GM18867 (cell line): ENCODE results near the gene ATP5PD.

ENCODE experiments used
- ATAC-seq: cut with Tn5 transposase; IDR thresholded peaks from one replicate; pipeline ENCODE4 v1.9.1; 2021; ENCODE audit warnings: mild to moderate bottlenecking, moderate library complexity; ENCODE audit not compliant: unreplicated experiment

The ATP5PD gene

GRCh38 chr17:75046407-75047289 is at the start of gene ATP5PD, which contains the start of gene KCTD2:
ATP5PD (minus strand) TSS chr17:75046969; CDS start chr17:75042650, 4,319 bp downstream.
KCTD2 (plus strand) TSS chr17:75047225; CDS start chr17:75047251, 26 bp downstream.
- ATAC-seq, result peak; percentile 92

DNA sequence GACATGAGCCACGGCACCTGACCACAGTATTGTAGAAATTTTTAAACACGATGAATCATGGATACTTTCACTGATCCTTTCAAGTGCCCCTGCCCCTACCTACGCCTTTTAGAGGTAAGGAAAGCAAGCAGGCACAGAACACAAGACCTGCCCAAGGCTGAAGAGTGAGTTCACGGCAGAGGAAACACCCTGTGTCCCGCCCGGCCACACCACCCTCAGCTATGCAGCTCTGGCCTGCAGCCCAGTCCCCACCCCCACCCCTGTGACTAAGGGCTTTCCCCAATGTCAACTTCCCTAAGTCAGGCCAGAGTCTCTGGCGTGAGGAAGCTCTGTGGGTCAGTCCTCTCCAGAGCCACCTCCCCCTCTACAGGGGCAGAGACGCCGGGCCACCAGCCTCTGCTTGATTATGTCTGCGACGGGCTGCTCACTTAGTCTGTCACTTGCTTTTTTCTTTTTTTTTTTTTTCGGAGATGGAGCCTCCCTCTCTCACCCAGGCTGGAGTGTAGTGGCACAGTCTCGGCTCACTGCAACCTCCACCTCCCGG is 49.4 kb upstream of the ATP5PD start:
- no peak for ATAC-seq

GRCh38 chr17:75094871-75095399 is 48.2 kb upstream of the ATP5PD start:
- no peak for ATAC-seq

DNA sequence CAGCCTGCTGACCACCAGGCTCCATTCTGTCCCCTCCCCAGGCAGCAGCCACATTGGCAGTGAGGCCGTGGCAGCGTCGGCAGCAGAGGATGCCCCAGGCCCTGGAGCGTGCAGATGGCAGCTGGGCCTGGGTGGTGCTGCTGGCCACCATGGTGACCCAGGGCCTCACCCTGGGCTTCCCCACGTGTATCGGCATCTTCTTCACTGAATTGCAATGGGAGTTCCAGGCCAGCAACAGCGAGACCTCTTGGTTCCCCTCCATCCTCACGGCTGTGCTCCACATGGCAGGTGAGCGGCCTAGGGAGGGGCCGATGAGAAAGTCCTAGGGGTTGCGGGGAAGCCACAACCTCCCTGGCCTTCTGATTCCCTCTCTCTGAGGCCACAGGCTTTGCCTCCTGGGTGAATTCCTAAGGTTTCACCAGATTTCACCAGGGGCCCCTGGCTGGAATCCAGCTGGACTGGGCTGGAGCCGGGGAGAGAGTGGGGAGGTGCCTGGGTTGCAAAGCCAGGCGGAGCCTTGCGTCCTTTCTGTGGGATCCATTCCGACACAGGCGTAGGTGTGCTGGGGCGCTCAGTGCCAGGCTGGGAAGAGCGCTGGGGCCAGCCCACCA is 46.9 kb upstream of the ATP5PD start:
- ATAC-seq, result no peak

DNA sequence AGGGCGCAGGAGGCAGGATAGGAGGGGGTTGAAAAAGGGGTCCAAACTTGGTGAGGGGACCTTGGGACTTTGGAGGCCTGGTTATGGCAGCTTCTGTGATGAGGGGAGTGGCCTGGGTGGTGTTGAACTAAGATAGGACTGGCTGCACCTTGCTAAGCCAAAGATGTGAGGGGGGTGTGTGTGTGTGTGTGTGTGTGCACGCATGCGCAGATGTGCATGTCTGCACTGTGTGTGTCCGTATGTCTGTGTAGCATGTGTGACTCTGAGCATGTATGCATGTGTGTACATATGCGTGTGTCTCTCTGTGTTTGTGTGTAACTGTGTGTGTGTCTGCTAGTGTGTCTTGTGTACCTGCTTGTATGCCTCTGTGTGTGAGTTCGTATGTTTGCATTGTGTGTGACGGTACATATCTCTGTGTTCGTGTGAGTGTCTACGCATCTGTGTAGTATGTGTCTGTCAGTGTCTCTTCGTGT is 45.1 kb upstream of the ATP5PD start:
- ATAC-seq, result no peak

- ATAC-seq, result no peak
Measured at GRCh38 chr17:75090871-75091854, 44.4 kb upstream of the ATP5PD start.

GRCh38 chr17:75088465-75089417 is 42.0 kb upstream of the ATP5PD start:
- no peak for ATAC-seq

- no peak for ATAC-seq
Measured at GRCh38 chr17:75087558-75088453, 41.0 kb upstream of the ATP5PD start, which contains the start of gene SLC16A5. SLC16A5 (plus strand) TSS chr17:75087954; CDS start chr17:75093637, 5,683 bp downstream.

GRCh38 chr17:75087182-75087557 is 40.4 kb upstream of the ATP5PD start:
- ATAC-seq, result no peak

DNA sequence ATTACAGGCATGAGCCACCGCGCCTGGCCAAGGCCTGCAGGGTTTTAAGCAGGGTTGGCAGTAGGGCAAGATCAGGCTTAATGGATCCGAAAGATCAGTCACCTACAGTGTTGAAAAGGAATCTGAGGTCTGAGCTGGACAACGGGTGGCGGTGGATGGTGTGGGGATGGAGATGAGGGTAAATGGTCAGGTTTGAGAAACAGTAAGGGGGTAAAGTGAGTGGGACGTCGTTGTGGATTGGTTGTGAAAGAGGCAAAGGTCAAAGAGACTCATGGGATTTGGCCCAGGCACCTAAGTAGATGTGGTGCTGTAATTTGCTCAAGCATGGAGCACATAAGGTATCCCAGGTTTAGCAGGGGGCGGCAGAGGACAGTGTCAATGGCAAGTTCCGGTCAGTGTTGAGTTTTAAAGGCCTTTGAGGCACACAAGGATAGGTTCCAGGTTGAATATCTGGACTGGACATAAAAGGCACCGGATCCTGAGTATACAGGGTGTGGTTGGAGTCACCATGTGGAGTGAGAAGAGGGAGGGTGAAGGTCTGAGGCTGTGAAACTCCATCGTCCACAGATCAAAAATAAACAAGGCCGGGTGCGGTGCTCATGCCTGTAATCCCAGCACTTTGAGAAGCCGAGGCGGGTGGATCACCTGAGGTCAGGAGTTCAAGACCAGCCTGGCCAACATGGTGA is 39.9 kb upstream of the ATP5PD start:
- ATAC-seq, result no peak

GRCh38 chr17:75084039-75084660 is 37.4 kb upstream of the ATP5PD start:
- ATAC-seq, result no peak

GRCh38 chr17:75082683-75083082 is 35.9 kb upstream of the ATP5PD start:
- ATAC-seq, result no peak

- ATAC-seq, result no peak
Measured at GRCh38 chr17:75081611-75082540, 35.1 kb upstream of the ATP5PD start.

DNA sequence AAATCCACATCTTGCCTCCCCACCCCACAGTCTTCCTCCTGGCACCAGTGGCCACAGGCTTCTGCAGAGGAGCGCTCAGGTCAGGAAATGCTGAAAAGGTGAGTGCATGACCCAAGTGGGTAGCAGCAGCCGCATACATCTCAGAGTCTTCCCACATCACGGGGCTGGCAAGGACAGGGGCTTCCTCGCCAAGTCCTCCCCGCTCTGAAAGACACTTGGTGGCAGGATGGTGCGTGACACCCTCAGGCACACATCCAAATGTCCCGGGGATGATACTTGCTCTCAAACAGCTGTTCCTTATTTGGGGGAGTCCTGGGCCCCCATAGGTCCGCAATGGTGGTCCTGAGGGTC is 32.2 kb upstream of the ATP5PD start:
- no peak for ATAC-seq

DNA sequence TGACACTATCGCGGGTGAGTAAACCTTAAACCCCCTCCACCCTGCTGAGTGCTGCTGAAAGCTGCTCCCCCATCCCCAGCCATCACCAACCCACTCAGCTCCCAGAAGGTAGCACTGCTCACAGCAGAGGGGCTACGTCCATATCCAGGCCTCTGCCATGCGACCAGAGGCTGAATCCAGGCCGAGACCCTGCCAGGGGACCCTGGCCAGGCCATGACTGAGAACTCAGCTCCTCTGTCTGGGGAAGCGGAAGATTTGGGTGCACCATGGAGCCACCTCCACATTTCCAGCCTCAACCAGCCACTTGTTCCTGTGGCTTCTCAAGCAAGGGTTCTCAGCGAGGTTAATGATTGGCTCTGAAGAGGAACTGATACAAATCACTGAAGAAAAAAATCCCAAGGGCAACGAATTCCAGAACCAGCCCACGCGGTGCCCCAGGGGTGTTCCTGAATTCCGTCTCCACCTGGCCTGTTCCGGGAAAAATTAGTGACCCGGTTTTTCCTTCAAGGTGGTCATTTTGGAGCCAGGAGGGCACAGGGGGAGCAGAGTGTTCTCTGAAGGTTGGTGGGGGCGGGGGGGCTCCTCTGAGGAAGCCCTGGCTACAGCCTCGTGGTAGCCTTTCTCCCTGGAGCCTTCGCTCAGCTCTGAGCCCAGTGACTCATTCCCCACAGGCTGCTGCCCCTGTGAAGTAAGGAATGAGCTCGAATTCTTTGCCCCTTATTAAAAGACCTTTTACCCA is 31.7 kb upstream of the ATP5PD start:
- ATAC-seq, result no peak
